ENCODE results near the gene CDH23. TPM values are rescaled to one million over a fixed set of nuclear protein-coding genes. Genes with fewer than 3 reads are reported as not detected.

The CDH23 gene
- total RNA-seq, 6 donors from 2014 or later: 4.7 to 29.3 (median 10.4) TPM

DNA sequence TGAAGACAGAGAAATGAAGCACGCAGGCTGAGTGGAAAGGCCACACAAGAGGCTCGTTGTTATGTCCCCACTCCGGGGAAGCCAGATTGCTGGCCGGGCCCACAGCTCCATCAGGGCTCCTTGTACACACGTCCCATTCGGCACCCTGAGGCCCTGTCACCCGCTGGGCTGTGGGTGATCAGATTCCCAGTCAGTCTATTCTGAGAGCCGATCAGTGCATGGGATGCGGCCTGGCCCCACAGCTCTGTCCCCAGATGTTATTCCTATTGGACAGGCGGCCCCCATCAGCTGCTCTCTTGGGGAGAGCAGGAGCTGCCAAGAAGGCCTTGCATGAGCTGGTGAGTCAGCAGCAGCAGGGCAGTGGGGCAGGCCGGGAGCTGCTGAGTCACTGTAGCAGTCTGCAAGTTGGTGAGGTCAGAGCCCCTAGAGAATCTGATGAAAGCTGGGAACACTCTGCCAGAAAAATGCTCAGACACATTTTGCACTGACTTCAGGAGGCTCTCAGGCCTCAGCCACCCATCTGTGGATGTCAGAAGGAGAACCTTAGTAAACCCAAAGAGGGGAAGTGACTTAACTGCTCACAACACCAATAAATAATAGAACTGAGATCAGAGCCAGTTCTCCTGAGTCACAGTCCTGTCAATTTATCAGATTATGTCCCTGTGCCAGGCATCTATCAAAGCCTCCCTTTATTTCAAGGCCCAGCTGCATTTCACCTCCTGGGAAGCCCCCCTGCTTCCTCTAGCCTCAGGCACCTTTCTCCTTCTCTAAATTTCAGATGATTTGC lies 463.7 kb downstream of the CDH23 start:
- Histone ChIP-seq H3K27me3 (no peaks in the 10 kb centered on the region), H3K4me1 (peaks cover 14 to 20% (median 18%) of the 10 kb centered on the region in 4 donors), H3K36me3 (no peaks in the 10 kb centered on the region), H3K9me3 (no peaks in the 10 kb centered on the region), H3K4me3 (no peak overlapping the region), H3K27ac (peak overlapping the region; percentile 71 to 89 (median 82))
- DNase-seq (peak; percentile 86 to 97), ATAC-seq (ENCODE audit: low FRiP score in 2 of 2) (peak; percentile 95 to 97)
- TF ChIP-seq POLR2AphosphoS5 (IDR thresholded peaks at IDR 0.05) (peak; percentile 73 to 76), POLR2A (IDR thresholded peaks at IDR 0.05) (peak in 1 of 4 donors; percentile 30), EP300 (IDR thresholded peaks at IDR 0.05) (peak in 1 of 4 donors; percentile 78)
- TF ChIP-seq, protein P1, sequence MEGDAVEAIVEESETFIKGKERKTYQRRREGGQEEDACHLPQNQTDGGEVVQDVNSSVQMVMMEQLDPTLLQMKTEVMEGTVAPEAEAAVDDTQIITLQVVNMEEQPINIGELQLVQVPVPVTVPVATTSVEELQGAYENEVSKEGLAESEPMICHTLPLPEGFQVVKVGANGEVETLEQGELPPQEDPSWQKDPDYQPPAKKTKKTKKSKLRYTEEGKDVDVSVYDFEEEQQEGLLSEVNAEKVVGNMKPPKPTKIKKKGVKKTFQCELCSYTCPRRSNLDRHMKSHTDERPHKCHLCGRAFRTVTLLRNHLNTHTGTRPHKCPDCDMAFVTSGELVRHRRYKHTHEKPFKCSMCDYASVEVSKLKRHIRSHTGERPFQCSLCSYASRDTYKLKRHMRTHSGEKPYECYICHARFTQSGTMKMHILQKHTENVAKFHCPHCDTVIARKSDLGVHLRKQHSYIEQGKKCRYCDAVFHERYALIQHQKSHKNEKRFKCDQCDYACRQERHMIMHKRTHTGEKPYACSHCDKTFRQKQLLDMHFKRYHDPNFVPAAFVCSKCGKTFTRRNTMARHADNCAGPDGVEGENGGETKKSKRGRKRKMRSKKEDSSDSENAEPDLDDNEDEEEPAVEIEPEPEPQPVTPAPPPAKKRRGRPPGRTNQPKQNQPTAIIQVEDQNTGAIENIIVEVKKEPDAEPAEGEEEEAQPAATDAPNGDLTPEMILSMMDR (IDR thresholded peaks at IDR 0.05): no peak
- 52 to 59% methylated on average over 9 to 10 of the region's 11 CpGs for WGBS, 2 donors

DNA sequence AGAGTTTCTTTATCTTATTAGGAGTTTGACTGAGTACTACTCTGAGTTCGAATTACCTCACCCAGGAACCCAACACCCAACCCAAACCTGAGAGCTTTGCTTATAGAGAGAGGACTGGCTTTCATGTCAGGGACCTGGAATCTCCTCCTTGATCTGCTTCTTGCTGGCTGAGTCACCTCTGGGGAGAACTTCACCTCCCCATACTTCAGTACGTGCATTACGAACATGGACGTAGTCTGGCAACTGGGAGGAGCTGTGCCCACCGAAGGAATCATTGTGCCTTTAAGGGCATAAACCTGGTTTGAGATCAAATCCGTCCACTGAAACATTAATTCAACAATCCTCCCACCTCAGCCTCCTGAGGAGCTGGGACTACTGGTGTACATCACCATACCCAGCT lies 466.5 kb downstream of the CDH23 start:
- TF ChIP-seq, protein P1 (IDR thresholded peaks at IDR 0.05): no peak
- H3K9me3 ChIP-seq: no peaks in the 10 kb centered on the region
- no peak overlapping the region for H3K4me3 ChIP-seq
- no peaks in the 10 kb centered on the region for H3K36me3 ChIP-seq
- ATAC-seq (ENCODE audit: low FRiP score in 2 of 2) (no peak), DNase-seq (no peak)
- H3K4me1 ChIP-seq: peaks cover 14 to 26% (median 21%) of the 10 kb centered on the region in 4 donors
- 88 to 98% methylated on average over 6 of the region's 6 CpGs for WGBS, 2 donors
- no peaks in the 10 kb centered on the region for H3K27me3 ChIP-seq
- no peak overlapping the region for H3K27ac ChIP-seq

GRCh38 chr10:71864911-71865361 lies 468.2 kb downstream of the CDH23 start:
- ATAC-seq (ENCODE audit: low FRiP score in 2 of 2) (no peak), DNase-seq (no peak)
- H3K27ac ChIP-seq: no peak overlapping the region
- no peak overlapping the region for H3K4me3 ChIP-seq
- no peaks in the 10 kb centered on the region for H3K36me3 ChIP-seq
- TF ChIP-seq POLR2A (IDR thresholded peaks at IDR 0.05) (no peak), EP300 (IDR thresholded peaks at IDR 0.05) (no peak), POLR2AphosphoS5 (IDR thresholded peaks at IDR 0.05) (no peak)
- TF ChIP-seq, protein P1 (IDR thresholded peaks at IDR 0.05): no peak
- WGBS, 2 donors: 70 to 80% methylated on average over 5 of the region's 5 CpGs
- H3K9me3 ChIP-seq: no peaks in the 10 kb centered on the region
- peaks cover 14 to 28% (median 24%) of the 10 kb centered on the region in 4 donors for H3K4me1 ChIP-seq
- H3K27me3 ChIP-seq: no peaks in the 10 kb centered on the region

Small RNA genes lying within 50 kb of the gene (small RNA-seq; reads per million reads assigned to genes)
- gene MIR7152: 0 reads per million in 4 donors
- 0 reads per million in 4 donors for gene RNU7-38P

Other genes starting within 250 kb of the CDH23 start
- 10 to 100 TPM in 4 of 6 donors, 1 to 10 TPM in 2; 8.4 to 27.7 (median 20.5) TPM for gene UNC5B, start 184.3 kb upstream of the CDH23 start, total RNA-seq
- gene SLC29A3, start 77.7 kb upstream of the CDH23 start, total RNA-seq: 10 to 100 TPM in 2 of 6 donors, 1 to 10 TPM in 4; 6.7 to 17.0 (median 9.2) TPM

Data from upper lobe of left lung (tissue), 6 donors.